ENCODE measurements around the gene FNIP2.

DNA sequence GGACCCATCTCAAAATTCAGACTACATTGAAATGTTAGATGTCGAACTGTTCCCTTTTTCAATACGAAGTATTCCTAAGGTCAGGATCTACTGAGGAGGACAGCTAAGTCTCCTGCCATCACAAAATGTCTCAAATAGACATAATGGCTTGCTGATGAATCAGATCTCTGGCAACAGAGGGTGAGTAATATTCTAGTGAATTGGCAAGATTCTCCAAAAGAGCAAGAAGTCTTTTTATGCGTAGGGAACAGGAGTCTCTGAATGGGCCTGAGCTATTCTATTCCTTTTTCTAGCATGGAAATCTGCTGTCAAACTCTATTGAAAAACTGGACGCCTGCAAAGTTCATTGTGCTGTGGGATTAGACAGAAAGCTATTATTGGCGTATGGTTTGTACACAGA is 145.4 kb downstream of the FNIP2 start:
- TF ChIP-seq, protein P1, sequence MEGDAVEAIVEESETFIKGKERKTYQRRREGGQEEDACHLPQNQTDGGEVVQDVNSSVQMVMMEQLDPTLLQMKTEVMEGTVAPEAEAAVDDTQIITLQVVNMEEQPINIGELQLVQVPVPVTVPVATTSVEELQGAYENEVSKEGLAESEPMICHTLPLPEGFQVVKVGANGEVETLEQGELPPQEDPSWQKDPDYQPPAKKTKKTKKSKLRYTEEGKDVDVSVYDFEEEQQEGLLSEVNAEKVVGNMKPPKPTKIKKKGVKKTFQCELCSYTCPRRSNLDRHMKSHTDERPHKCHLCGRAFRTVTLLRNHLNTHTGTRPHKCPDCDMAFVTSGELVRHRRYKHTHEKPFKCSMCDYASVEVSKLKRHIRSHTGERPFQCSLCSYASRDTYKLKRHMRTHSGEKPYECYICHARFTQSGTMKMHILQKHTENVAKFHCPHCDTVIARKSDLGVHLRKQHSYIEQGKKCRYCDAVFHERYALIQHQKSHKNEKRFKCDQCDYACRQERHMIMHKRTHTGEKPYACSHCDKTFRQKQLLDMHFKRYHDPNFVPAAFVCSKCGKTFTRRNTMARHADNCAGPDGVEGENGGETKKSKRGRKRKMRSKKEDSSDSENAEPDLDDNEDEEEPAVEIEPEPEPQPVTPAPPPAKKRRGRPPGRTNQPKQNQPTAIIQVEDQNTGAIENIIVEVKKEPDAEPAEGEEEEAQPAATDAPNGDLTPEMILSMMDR (conservative IDR thresholded peaks at IDR 0.05 in 1 of 2, IDR thresholded peaks at IDR 0.05 in 1 of 2; ENCODE audit: low read depth in 1 of 2, low read length in 2 of 2): no peak
- no peak for TF ChIP-seq EZH2 (IDR thresholded peaks at IDR 0.05; ENCODE audit: low read length, missing control alignments)
